Measurements from ENCODE around the gene WDR19. TPM values are rescaled to one million over a fixed set of nuclear protein-coding genes. Genes with fewer than 3 reads are reported as not detected.

The WDR19 gene
- total and polyA plus RNA-seq, 2 donors (not counting 1 experiment from before 2014, with no cell fraction given), result 34.8 to 36.0 TPM

- no peak overlapping the region for H3K4me2 ChIP-seq (ENCODE audit: extremely low read depth, insufficient read depth, low read length)
These were observed 148.0 kb downstream of the WDR19 start for GRCh38 chr4:39330353-39330752.

GRCh38 chr4:39331191-39331590 is 148.9 kb downstream of the WDR19 start:
- Histone ChIP-seq H4K20me1 (ENCODE audit: control insufficient read depth, extremely low read depth, insufficient read depth, low read length) (no peaks in the 10 kb centered on the region), H3K79me2 (ENCODE audit: control insufficient read depth, insufficient read depth, low read length) (peaks cover 7% of the 10 kb centered on the region), H3K4me1 (ENCODE audit: control insufficient read depth, extremely low read depth, insufficient read depth, low read length) (no peaks in the 10 kb centered on the region), H2AFZ (ENCODE audit: low read length) (no peak overlapping the region), H3K27ac (ENCODE audit: insufficient read depth, low read length) (no peak overlapping the region), H3K4me3 (replicated peaks in 1 of 4; ENCODE audit: control extremely low read depth in 1 of 4, insufficient read depth in 1 of 4, low read depth in 3 of 4, low read length in 4 of 4) (no peak overlapping the region), H3K9me3 (ENCODE audit: control insufficient read depth, insufficient read depth, low read depth, low read length) (no peaks in the 10 kb centered on the region), H3K27me3 (ENCODE audit: control insufficient read depth, insufficient read depth, low read length) (no peaks in the 10 kb centered on the region), H3K4me2 (ENCODE audit: extremely low read depth, insufficient read depth, low read length) (no peak overlapping the region), H3K9ac (ENCODE audit: insufficient read depth, low read length) (no peak overlapping the region), H3K36me3 (ENCODE audit: control insufficient read depth, insufficient read depth, low read length) (no peaks in the 10 kb centered on the region)
- peak in 1 of 2 donors; percentile 58 for DNase-seq (ENCODE audit: low read depth in 2 of 2)
- TF ChIP-seq EZH2 (IDR thresholded peaks at IDR 0.05; ENCODE audit: low read length, missing control alignments) (no peak), CTCF (conservative IDR thresholded peaks at IDR 0.05 in 1 of 2, IDR thresholded peaks at IDR 0.05 in 1 of 2; ENCODE audit: low read depth in 1 of 2, low read length in 2 of 2) (no peak)

More at GRCh38 chr4:39330353-39330752, 148.0 kb downstream of the WDR19 start:
- no peaks in the 10 kb centered on the region for H3K4me1 ChIP-seq (ENCODE audit: control insufficient read depth, extremely low read depth, insufficient read depth, low read length)
- TF ChIP-seq EZH2 (IDR thresholded peaks at IDR 0.05; ENCODE audit: low read length, missing control alignments), result no peak
- no peak for TF ChIP-seq CTCF (conservative IDR thresholded peaks at IDR 0.05 in 1 of 2, IDR thresholded peaks at IDR 0.05 in 1 of 2; ENCODE audit: low read depth in 1 of 2, low read length in 2 of 2)
- H3K27ac ChIP-seq (ENCODE audit: insufficient read depth, low read length), result no peak overlapping the region
- no peak overlapping the region for H3K9ac ChIP-seq (ENCODE audit: insufficient read depth, low read length)
- no peaks in the 10 kb centered on the region for H4K20me1 ChIP-seq (ENCODE audit: control insufficient read depth, extremely low read depth, insufficient read depth, low read length)
- H3K9me3 ChIP-seq (ENCODE audit: control insufficient read depth, insufficient read depth, low read depth, low read length), result no peaks in the 10 kb centered on the region
- H3K36me3 ChIP-seq (ENCODE audit: control insufficient read depth, insufficient read depth, low read length), result no peaks in the 10 kb centered on the region
- peaks cover 7% of the 10 kb centered on the region for H3K79me2 ChIP-seq (ENCODE audit: control insufficient read depth, insufficient read depth, low read length)
- DNase-seq (ENCODE audit: low read depth in 2 of 2), result no peak
- no peak overlapping the region for H3K4me3 ChIP-seq (replicated peaks in 1 of 4; ENCODE audit: control extremely low read depth in 1 of 4, insufficient read depth in 1 of 4, low read depth in 3 of 4, low read length in 4 of 4)
- no peaks in the 10 kb centered on the region for H3K27me3 ChIP-seq (ENCODE audit: control insufficient read depth, insufficient read depth, low read length)
- no peak overlapping the region for H2AFZ ChIP-seq (ENCODE audit: low read length)

Other genes starting within 250 kb of the WDR19 start
- gene TMEM156, start 150.1 kb upstream of the WDR19 start, total RNA-seq, result 0.17 and 0.26 TPM in 2 replicates
- gene TMEM156, start 150.1 kb upstream of the WDR19 start, polyA plus RNA-seq, result 0.05 and 0.06 TPM in 2 replicates
- 120 and 152 TPM in 2 replicates for gene KLHL5, start 120.3 kb upstream of the WDR19 start, total RNA-seq
- gene KLHL5, start 120.3 kb upstream of the WDR19 start, polyA plus RNA-seq, result 40.0 and 88.3 TPM in 2 replicates
- 44.4 and 52.4 TPM in 2 replicates for gene RFC1, start 183.8 kb downstream of the WDR19 start, total RNA-seq
- 29.9 and 31.3 TPM in 2 replicates for gene RFC1, start 183.8 kb downstream of the WDR19 start, polyA plus RNA-seq
- not detected in 2 replicates for gene KLB, start 224.4 kb downstream of the WDR19 start, total RNA-seq
- gene KLB, start 224.4 kb downstream of the WDR19 start, polyA plus RNA-seq, result not detected in 2 replicates

Data from fibroblast of lung (primary cell).